ENCODE results near the gene NEK8.

The NEK8 gene

DNA sequence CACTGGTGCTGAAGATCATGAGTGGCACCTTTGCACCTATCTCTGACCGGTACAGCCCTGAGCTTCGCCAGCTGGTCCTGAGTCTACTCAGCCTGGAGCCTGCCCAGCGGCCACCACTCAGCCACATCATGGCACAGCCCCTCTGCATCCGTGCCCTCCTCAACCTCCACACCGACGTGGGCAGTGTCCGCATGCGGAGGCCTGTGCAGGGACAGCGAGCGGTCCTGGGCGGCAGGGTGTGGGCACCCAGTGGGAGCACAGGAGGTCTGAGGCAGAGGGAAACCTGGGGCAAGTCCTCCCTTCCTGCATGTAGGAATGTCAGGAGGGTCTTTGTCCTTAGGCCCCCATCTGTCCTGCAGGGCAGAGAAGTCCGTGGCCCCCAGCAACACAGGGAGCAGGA, 8.7 kb downstream of the NEK8 start:
- DNase-seq (ENCODE audit: low read depth): no peak
- H3K4me3 ChIP-seq (ENCODE audit: low read depth, low read length): peak overlapping the region; percentile 50; the same call in 1 of the 2 replicates
- TF ChIP-seq, protein P1, sequence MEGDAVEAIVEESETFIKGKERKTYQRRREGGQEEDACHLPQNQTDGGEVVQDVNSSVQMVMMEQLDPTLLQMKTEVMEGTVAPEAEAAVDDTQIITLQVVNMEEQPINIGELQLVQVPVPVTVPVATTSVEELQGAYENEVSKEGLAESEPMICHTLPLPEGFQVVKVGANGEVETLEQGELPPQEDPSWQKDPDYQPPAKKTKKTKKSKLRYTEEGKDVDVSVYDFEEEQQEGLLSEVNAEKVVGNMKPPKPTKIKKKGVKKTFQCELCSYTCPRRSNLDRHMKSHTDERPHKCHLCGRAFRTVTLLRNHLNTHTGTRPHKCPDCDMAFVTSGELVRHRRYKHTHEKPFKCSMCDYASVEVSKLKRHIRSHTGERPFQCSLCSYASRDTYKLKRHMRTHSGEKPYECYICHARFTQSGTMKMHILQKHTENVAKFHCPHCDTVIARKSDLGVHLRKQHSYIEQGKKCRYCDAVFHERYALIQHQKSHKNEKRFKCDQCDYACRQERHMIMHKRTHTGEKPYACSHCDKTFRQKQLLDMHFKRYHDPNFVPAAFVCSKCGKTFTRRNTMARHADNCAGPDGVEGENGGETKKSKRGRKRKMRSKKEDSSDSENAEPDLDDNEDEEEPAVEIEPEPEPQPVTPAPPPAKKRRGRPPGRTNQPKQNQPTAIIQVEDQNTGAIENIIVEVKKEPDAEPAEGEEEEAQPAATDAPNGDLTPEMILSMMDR (IDR thresholded peaks at IDR 0.05; ENCODE audit: low read depth, low read length, missing control alignments): no peak

DNA sequence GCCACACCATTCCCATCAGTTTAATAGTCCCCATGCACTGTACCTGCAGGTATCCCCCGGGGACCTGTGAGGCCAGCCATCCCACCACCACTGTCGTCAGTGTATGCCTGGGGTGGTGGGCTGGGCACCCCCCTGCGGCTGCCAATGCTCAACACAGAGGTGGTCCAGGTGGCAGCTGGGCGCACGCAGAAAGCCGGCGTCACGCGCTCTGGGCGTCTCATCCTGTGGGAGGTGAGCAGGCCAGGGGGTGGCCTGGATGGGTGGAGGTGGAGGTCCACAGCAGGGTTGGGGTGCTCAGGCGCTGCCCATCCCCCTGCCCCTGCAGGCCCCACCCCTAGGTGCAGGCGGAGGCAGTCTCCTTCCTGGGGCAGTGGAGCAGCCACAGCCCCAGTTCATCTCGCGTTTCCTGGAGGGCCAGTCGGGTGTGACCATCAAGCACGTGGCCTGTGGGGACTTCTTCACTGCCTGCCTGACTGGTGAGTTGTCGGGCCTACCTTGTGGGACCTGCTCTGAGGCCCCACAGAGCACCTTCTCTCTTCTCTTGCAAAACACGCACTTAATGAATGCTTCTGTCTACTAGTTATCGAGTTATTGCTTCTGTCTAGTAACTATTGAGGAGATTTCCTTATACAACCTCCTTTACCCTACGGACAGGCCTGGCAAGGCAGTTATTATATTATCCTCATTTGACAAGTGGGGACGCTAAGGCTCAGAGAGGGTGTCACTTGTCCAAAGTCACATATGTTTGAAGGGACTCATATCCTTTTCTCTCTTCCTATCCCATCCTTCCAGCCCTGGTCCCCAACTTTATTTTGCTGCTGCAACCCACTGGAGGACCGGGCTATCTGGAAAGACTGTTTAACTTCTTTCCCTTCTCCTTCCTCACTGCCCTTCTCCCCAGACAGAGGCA, 9.4 kb downstream of the NEK8 start:
- peak overlapping the region; percentile 50 for H3K4me3 ChIP-seq (ENCODE audit: low read depth, low read length)
- DNase-seq (ENCODE audit: low read depth): peak; percentile 89
- TF ChIP-seq, protein P1 (IDR thresholded peaks at IDR 0.05; ENCODE audit: low read depth, low read length, missing control alignments): no peak

DNA sequence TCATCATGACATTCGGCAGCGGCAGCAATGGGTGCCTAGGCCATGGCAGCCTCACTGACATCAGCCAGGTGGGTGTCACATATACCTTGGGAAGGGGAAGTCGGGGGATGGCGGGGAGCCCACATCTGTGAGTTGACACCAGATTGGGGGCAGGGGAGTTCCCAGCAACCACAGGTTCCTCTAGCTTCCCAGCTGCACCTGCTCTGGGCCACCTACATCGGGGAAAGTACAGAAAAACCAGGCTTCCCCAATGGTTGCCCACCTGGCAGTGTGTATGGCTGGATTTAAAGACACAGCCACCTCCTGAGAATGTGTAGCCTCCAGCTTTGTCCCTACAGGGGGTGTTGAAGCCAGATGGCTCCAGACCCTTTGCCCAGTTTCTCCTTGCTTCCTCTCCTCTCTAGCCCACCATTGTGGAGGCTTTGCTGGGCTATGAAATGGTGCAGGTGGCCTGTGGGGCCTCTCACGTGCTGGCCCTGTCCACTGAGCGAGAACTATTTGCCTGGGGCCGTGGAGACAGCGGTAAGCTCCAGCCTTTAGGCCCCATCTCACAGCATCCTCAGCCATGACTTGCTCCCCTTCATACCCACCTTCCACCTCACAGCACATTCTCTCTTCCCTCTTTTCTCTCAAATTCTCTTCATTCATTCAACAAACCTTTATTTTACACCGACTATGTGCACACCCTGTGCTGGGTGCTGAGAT, 10.2 kb downstream of the NEK8 start:
- H3K4me3 ChIP-seq (ENCODE audit: low read depth, low read length): peak overlapping the region; percentile 50
- DNase-seq (ENCODE audit: low read depth): peak; percentile 77
- TF ChIP-seq, protein P1 (IDR thresholded peaks at IDR 0.05; ENCODE audit: low read depth, low read length, missing control alignments): no peak

DNA sequence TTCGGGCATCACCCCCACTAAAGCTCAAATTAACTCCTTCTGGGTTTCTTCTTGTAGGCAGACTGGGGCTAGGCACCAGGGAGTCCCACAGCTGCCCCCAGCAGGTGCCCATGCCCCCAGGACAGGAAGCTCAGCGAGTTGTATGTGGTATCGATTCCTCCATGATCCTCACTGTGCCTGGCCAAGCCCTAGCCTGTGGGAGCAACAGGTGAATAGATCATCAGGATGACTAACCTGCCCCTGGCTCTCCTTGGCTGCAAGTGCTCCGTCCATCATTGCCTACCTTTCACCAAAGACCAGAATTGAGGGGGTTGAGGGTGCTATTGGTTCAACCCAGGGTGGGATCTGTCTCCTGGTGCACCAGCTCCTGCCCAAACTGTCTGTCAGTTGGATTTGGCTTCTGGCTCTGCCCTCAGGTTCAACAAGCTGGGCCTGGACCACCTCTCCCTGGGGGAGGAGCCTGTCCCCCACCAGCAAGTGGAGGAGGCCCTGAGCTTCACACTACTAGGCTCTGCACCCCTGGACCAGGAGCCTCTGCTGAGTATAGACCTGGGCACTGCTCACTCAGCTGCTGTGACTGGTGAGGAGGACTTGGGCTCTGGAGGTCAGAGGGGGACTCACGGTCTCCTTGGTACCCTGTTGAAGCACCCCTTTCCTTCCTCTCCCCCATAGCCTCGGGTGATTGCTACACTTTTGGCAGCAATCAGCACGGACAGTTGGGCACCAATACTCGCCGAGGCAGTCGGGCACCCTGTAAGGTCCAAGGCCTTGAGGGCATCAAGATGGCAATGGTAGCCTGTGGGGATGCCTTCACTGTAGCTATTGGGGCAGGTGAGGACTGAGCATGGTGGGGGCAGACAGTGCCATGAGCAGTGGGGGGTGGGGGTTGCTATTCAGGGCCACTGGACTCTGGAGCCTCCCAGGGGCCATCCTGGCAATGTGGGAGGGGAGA, 12.1 kb downstream of the NEK8 start:
- no peak for DNase-seq (ENCODE audit: low read depth)
- TF ChIP-seq, protein P1 (IDR thresholded peaks at IDR 0.05; ENCODE audit: low read depth, low read length, missing control alignments): no peak
- no peak overlapping the region for H3K4me3 ChIP-seq (ENCODE audit: low read depth, low read length)

DNA sequence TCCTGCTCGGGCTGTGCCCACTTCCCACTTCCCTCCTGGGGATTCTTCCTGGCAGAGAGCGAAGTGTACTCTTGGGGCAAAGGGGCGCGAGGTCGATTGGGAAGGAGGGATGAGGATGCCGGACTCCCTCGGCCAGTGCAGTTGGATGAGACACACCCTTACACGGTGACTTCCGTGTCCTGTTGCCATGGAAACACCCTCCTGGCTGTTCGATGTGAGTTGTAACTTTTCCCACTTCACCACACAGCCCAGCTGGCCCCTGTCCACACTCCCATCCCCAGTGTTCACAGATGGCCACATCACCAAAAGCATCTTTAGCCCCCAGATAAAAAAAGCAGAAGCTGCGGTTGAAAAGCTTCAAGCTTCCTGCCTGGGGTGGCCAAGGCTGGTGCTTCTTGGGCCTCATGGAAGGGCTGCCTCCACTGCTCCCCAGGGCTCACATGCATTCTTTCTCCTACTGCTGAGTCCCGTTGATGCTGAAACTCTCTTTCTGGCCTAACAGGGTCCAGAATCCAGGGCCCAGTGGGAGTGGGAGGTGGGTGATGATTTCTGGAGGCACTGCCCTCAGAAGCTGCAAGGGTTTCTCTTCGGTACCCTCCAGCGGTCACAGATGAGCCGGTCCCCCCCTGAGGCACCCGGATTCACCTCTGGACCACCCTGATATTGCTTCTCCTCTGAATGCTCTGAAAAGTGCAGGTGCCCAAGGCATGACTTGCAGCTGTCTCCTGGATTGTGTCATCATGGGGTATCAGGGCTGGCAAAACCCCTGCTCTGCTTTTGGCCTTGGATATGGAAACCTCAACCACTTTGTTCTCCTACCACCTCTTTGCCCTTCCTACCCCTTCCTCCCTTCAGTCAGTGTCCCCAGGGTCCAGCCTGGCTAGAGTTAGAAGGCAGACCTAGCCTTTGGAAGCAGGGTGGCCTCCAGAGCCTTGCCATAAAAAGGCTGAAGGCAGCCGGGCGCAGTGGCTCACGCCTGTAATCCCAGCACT, 13.1 kb downstream of the NEK8 start:
- TF ChIP-seq, protein P1 (IDR thresholded peaks at IDR 0.05; ENCODE audit: low read depth, low read length, missing control alignments): no peak
- peak overlapping the region; percentile 1 for H3K4me3 ChIP-seq (ENCODE audit: low read depth, low read length)
- DNase-seq (ENCODE audit: low read depth): peak; percentile 64
